Aorta (tissue), 5 donors: ENCODE results near the gene PIGT. TPM values are rescaled to one million over a fixed set of nuclear protein-coding genes. Genes with fewer than 3 reads are reported as not detected.

Experiments
- ATAC-seq: fragments of 200-7000 bp; cut with Tn5 transposase; one replicate; pipeline ENCODE4 v1.9.1; 2022; ENCODE audit warnings: moderate library complexity; ENCODE audit not compliant: low FRiP score
- DNase-seq, 2 donors: peaks; one replicate each; pipeline ENCODE4 v3.0.0-alpha.2; 2020
- H3K27ac ChIP-seq, 2 donors: one replicate each; pipeline ENCODE4 v1.5.1; 2013; ENCODE audit warnings: low read length in 2 of 2, mild to moderate bottlenecking in 2 of 2, moderate library complexity in 2 of 2, control low read depth in 1 of 2, inconsistent platforms in 1 of 2, low read depth in 1 of 2
- H3K27me3 ChIP-seq, 2 donors: one replicate each; pipeline ENCODE4 v1.6.1; 2013; ENCODE audit warnings: control low read depth in 1 of 2, low read length in 1 of 2, mild to moderate bottlenecking in 1 of 2, moderate library complexity in 1 of 2; ENCODE audit not compliant: insufficient read depth in 2 of 2, control insufficient read depth in 1 of 2
- H3K36me3 ChIP-seq, 2 donors: one replicate each; pipeline ENCODE4 v1.6.1; 2013; ENCODE audit warnings: control low read depth in 1 of 2, low read length in 1 of 2, mild to moderate bottlenecking in 1 of 2; ENCODE audit not compliant: insufficient read depth in 2 of 2, control insufficient read depth in 1 of 2
- H3K4me1 ChIP-seq, 2 donors: one replicate each; pipeline ENCODE4 v1.6.1; 2013; ENCODE audit warnings: low read length in 2 of 2, control low read depth in 1 of 2, mild to moderate bottlenecking in 1 of 2, moderate library complexity in 1 of 2; ENCODE audit not compliant: insufficient read depth in 2 of 2, control insufficient read depth in 1 of 2
- H3K4me3 ChIP-seq, 2 donors: one replicate each; pipeline ENCODE4 v1.5.1; 2013; ENCODE audit warnings: low read length in 2 of 2, control low read depth in 1 of 2, mild to moderate bottlenecking in 1 of 2
- H3K9me3 ChIP-seq: one replicate; pipeline ENCODE4 v1.6.1; 2013; ENCODE audit warnings: mild to moderate bottlenecking, low read length; ENCODE audit not compliant: control insufficient read depth
- WGBS, 2 donors: extraction: QIAGEN DNeasy Blood & Tissue Kit; methylation state at CpG; one replicate each; pipeline ENCODE4 v1.1.7; 2013; 5-methylcytosine and 5-hydroxymethylcytosine counted together
- intact Hi-C, 2 donors: fragments of 100-400 bp; cut with DNase I; formaldehyde crosslinking; loops; one replicate each; pipeline versions ENCODE4 v1.14.2 to v1.15.0; 2022
- polyA plus RNA-seq, 2 donors: library from polyadenylated mRNA; stranded (reverse); fragments of 200-250 nt; gene quantifications; one replicate each; pipeline ENCODE4 v1.2.3, GENCODE V29; 2013
- total RNA-seq, 2 donors: library from RNA; stranded (reverse); fragmentation: NEBNext Ultra II Directional; extraction: Animal tissue kit (Norgen Biotek cat#: 25700); gene quantifications; one replicate each; pipeline ENCODE4 v1.2.1, GENCODE V29; 2021
- donor health status: healthy with polysubstance abuse.
- donor health status: Bipolar disorder and iron deficiency.
- donor health status: DM: no; HTN: no; CAD: no.
- donor health status: DM: no; HTN: no; CAD: no.
- donor health status: DM: yes; HTN: yes; CAD: no.

The PIGT gene
- total and polyA plus RNA-seq, 4 donors, result 69.0 to 151 (median 113) TPM

DNA sequence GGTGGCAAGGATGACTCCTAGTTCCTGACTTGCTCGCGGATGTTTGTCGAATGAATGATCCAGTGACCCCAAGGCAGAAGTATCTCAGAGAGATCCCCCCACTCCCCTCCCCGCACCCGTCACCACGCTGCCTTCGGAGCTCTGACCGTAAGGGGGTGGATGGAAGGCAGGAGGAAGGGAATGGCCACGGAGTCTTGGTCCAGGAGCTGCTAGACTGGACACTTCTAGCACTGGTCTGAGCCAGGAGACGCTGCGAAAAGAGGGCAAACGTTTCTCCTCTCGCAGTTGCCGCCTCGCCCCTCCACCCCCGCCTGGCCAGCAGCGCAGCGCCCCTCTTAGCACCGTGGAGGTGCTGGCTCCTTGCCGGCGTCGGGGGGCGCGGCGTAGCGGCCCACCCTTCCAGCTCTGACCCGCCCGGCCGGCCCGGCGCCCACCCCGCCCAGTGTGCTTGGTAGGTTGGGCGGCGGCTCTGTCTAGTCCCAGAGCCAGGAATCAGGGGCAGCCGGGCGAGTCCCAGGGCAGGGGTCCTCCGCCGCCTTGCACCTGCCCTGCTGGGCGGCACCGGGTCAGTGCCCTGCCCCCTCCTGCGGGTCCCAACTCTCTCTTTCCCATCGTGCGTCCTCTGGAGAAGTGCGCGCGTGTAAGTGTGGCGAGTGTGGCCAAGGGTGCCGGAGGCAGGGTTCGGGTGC is 10.2 kb upstream of the PIGT start:
- DNase-seq (peak; percentile 66 to 83), ATAC-seq (peak; percentile 61)
- peak overlapping the region; percentile 76 to 85 for H3K4me3 ChIP-seq
- 1% methylated on average over 47 to 49 of the region's 49 CpGs for WGBS, 2 donors
- H3K27ac ChIP-seq, result peak overlapping the region; percentile 68 to 95
- peaks cover 3 to 8% of the 10 kb centered on the region in 2 donors for H3K36me3 ChIP-seq
- no peaks in the 10 kb centered on the region for H3K9me3 ChIP-seq
- H3K4me1 ChIP-seq, result peaks cover 2 to 9% of the 10 kb centered on the region in 2 donors
- no peaks in the 10 kb centered on the region for H3K27me3 ChIP-seq
- intact Hi-C loops, result loop anchor here in 1 of 2 donors (1.0 kb wide), 1 partner anchor 32 kb away; no protein-coding TSS in a partner anchor

DNA sequence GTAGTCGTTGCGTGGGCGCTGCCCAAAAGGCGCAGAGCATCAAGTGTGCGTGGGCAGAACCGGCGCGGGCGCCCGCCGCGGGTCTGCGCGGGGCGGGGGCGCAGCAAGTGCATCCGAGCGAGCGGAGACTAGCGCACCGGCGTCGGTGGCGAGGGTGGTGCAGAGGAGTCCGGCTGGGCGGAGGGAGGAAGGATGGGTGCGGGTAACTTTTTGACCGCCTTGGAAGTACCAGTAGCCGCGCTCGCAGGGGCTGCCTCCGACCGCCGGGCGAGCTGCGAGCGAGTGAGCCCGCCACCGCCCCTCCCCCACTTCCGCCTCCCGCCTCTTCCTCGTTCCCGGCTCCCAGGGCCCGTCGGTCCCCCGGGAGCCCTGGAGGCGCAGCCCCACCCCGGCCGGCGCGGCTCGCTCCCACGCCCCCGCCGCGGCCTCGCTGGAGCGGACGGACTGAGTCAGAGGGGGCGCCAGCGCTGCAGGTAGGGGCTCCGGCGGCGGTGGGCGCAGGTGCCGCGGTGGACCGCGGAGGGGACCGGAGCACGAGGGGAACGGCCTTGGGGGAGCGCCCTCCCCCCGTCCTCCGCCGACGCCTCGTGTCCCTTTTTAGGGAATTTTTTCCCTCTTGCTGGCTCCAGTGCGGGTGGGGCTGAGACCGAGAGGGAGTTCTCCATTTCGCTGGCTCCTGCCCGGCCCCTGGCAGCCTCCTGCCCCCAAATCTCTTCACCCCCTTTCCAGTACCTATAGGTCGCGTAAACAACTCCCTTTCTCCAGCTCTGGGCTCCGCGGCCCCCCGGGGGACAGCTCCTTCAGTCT is 9.5 kb upstream of the PIGT start:
- intact Hi-C loops, result loop anchor here in 1 of 2 donors (1.0 kb wide), 1 partner anchor 33 kb away; no protein-coding TSS in a partner anchor
- Histone ChIP-seq H3K27me3 (no peaks in the 10 kb centered on the region), H3K4me1 (peaks cover 2 to 9% of the 10 kb centered on the region in 2 donors), H3K4me3 (peak overlapping the region; percentile 76 to 85), H3K36me3 (peaks cover 6 to 8% of the 10 kb centered on the region in 2 donors), H3K27ac (peak overlapping the region; percentile 68 to 95), H3K9me3 (no peaks in the 10 kb centered on the region)
- ATAC-seq (peak; percentile 85), DNase-seq (peak; percentile 87 to 96)
- WGBS, 2 donors, result 0 to 1% methylated on average over 64 to 87 of the region's 87 CpGs

DNA sequence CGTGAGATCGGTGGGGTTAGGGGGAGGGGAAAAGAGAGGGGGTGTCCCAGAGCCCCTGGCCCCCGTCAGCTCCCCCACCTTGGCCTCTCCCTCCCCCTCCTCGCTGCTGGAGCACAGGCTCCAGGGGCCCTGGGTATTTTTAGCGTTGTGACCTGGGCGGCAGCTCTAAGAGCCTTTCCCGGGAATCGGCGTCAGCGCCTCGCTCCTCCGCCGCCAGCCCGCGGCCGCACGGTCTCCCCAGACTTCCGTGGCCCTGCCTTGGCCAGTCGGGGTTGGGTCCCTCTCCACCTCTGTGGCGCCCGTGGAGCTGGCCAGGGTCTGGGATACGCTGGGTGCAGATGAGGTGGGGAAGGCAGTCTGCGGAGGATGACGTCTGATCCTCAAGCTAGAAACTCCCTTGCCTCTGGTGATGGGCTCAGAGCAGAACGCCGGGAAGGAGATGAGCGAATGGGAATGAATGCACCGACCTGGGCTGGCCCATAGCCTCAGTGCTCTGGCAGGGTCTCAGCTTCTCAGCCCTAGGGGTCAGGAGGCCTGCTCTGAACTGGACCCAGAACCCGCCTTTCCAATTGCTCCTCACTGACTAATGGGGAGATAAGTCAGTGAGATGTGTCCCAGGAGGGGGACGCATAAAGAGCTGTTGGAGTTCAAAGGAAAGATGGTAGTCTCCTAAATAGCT is 8.7 kb upstream of the PIGT start:
- intact Hi-C loops, result no loop called here
- peak; percentile 71 for ATAC-seq
- Histone ChIP-seq H3K4me3 (peak overlapping the region; percentile 76 to 85), H3K4me1 (peaks cover 2 to 9% of the 10 kb centered on the region in 2 donors), H3K36me3 (peaks cover 6 to 8% of the 10 kb centered on the region in 2 donors), H3K27ac (peak overlapping the region; percentile 68 to 95), H3K9me3 (no peaks in the 10 kb centered on the region), H3K27me3 (no peaks in the 10 kb centered on the region)
- WGBS, 2 donors, result 2% methylated on average over 29 to 30 of the region's 30 CpGs
- DNase-seq, result peak; percentile 65 to 89

DNA sequence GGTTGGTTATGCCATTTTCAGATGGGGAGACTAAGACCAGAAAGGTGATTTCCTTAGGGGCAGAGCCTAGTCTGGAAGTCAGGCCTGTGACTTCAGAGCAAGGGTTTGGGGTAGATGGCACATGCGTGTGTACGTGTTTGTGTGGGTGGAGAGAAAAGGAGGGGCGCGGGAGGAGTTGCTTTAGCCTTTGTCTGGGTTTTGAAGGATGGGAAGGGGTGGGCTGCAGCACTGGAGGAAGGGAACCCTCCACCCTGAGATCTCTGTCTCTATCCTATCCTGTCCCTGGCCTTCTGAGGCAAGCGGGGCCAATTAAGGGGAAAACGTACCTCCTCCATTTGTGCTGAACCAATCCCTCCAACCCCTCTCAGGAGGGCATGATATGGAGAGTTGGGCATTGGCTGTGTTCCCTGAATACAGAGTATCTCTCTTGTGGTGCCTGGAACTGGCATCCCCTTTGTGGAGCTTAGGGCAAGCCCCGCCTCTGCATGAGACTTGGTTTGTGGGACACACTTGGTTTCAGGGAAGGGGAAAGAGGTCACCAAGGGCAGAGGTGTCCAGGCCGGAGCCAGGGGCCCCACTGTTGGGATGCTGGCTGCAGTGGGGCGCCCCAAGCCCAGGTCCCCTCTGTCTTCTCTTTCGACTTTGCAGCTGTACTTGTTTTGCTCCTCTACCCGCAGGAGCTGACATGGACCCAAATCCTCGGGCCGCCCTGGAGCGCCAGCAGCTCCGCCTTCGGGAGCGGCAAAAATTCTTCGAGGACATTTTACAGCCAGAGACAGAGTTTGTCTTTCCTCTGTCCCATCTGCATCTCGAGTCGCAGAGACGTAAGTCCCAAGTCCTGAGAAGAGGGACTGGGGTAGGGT is 7.9 kb upstream of the PIGT start, which contains the start of gene DBNDD2:
Gene DBNDD2, plus strand, starts transcription at position 507 of the 863 bp plus-strand sequence. Its CDS starts 179 bp downstream, at position 686.
- no peaks in the 10 kb centered on the region for H3K27me3 ChIP-seq
- peak within 1 kb of the TSS; percentile 76 to 85 for H3K4me3 ChIP-seq
- H3K9me3 ChIP-seq, result no peaks in the 10 kb centered on the region
- H3K36me3 ChIP-seq, result peaks cover 8 to 9% of the 10 kb centered on the region in 2 donors
- peak within 1 kb of the TSS; percentile 68 to 95 for H3K27ac ChIP-seq
- peaks cover 2 to 9% of the 10 kb centered on the region in 2 donors for H3K4me1 ChIP-seq
- DNase-seq, result peak in 1 of 2 donors; percentile 57
- no peak for ATAC-seq
- 58 to 62% methylated on average over 21 of the region's 21 CpGs for WGBS, 2 donors
- intact Hi-C loops, result no loop called here

DNA sequence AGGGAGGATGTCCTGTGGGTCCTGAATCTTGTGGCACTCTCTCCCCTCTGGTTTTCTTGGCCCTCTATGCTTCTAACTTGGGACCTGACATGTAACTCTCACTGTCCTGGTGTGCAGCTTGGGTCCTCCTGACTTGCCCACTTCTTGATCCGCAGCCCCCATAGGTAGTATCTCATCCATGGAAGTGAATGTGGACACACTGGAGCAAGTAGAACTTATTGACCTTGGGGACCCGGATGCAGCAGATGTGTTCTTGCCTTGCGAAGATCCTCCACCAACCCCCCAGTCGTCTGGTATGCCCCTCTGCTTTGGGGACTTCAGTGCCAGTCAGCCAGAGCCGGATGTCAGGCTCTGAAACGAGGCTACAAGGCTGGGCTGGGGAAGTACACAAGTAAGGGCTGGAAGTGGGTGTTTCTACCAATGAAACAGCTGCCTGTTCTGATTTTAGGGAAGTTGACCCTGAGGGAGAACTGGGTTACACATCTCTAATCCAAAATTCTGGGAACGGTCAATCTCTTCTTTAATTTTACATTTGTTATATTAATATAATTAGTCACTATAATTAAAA is 7.2 kb upstream of the PIGT start:
- H3K27ac ChIP-seq, result peak overlapping the region; percentile 33 to 95
- H3K9me3 ChIP-seq, result no peaks in the 10 kb centered on the region

DNA sequence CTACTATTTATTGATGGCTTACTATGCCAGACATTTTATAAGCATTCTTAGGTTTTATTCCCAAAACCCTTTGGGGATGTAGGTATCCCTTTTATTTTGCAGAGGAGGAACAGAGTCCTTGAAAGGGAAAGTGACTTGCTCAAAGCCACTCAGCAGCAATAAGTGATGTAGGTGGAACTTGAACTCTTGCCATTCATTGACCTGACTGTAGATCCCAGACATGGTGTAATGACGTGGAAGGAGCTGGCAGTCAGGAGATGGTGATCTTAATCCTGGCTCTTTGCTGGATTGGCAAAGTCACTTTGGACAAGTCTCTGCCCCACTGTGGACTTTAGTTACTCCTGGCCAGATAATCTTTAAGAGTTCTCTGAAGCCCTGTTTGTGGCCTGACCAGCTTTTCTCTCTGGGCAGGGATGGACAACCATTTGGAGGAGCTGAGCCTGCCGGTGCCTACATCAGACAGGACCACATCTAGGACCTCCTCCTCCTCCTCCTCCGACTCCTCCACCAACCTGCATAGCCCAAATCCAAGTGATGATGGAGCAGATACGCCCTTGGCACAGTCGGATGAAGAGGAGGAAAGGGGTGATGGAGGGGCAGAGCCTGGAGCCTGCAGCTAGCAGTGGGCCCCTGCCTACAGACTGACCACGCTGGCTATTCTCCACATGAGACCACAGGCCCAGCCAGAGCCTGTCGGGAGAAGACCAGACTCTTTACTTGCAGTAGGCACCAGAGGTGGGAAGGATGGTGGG is 6.2 kb upstream of the PIGT start:
- H3K36me3 ChIP-seq, result peaks cover 8 to 9% of the 10 kb centered on the region in 2 donors
- intact Hi-C loops, result no loop called here
- no peak for DNase-seq

More for the DNA sequence above, 7.2 kb upstream of the PIGT start:
- DNase-seq (peak in 1 of 2 donors; percentile 60), ATAC-seq (no peak)
- Histone ChIP-seq H3K27me3 (no peaks in the 10 kb centered on the region), H3K4me1 (peaks cover 2 to 9% of the 10 kb centered on the region in 2 donors), H3K4me3 (no peak overlapping the region), H3K36me3 (peaks cover 8 to 9% of the 10 kb centered on the region in 2 donors)
- intact Hi-C loops, result no loop called here
- WGBS, 2 donors, result 68 to 70% methylated on average over 7 of the region's 7 CpGs

DNA sequence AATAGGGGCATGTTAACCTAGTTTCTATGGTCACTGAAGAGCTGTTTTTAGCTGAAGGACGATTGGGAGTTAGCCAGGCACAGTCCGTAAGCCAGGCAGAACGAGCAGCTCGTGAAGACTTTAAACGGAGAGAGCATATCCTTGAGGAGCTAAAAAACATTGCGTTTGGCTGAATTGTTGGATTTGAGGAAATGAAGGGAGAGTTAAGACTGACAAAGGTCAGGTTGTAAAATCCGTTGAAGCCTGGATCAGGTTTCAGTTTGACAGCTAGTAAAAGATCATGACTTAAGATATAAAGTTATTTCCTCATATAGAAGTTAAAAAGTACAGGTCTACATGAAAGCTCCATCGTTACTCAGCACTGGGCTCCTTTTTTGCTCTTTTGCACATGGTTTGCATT is 5.1 kb upstream of the PIGT start:
- H3K9me3 ChIP-seq, result no peaks in the 10 kb centered on the region
- peaks cover 2 to 9% of the 10 kb centered on the region in 2 donors for H3K4me1 ChIP-seq
- no peak overlapping the region for H3K27ac ChIP-seq
- no peak for DNase-seq
- no peak overlapping the region for H3K4me3 ChIP-seq
- intact Hi-C loops, result no loop called here
- no peak for ATAC-seq
- H3K27me3 ChIP-seq, result no peaks in the 10 kb centered on the region
- WGBS, 2 donors, result 34 to 41% methylated on average over 8 of the region's 8 CpGs
- H3K36me3 ChIP-seq, result peaks cover 8 to 9% of the 10 kb centered on the region in 2 donors

More for the DNA sequence above, 6.2 kb upstream of the PIGT start:
- ATAC-seq, result no peak
- Histone ChIP-seq H3K4me3 (no peak overlapping the region), H3K9me3 (no peaks in the 10 kb centered on the region), H3K27me3 (no peaks in the 10 kb centered on the region), H3K4me1 (peaks cover 2 to 9% of the 10 kb centered on the region in 2 donors), H3K27ac (no peak overlapping the region)
- WGBS, 2 donors, result 70 to 71% methylated on average over 7 of the region's 7 CpGs
